ENCODE results near the gene RAB4A.

Gene RAB4A

DNA sequence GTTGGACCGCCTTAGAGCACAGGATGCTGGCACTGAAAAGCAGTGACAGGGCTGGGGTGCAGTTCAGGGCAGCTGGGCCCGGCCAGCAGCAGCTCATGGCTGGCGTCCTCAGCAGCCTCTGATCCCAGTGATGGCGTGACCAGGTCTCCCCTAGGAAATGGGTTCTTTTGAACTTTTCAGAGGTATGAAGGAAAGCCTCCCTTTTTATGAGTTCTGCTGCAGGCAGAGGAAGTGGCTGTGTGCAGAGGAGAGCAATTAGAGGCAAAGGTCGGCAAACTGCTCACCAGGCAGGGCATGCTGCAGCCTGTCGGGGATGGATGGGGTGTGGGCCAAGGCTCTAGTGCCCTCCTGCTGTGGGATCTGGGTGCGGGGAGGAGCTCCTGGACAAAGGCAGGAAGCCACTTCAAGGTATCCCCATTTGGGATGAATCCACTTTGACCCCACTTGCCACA is 45.6 kb upstream of the RAB4A start:
- no peaks in the 10 kb centered on the region for H3K9me3 ChIP-seq (ENCODE audit: severe bottlenecking)
- DNase-seq (ENCODE audit: low spot score): peak; percentile 65

DNA sequence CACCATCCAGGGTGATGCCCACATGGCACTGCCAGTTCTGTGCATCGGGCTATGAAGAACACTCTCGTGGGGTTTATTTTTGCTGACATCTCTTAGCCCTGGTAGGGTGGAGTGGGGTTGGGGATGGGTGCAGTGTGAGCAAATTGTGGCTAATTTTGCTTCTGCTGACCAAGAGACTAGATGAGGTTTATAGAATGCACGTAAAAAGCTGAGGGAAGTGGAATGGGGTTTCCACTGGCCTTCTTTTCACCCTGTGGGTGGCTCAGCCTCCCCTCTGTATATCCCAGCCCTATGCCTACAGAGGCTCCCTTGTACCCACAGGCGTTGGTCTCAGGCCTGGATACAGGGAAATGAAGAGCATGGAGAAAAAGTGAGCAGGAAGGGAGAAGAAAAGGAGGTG is 44.1 kb upstream of the RAB4A start:
- no peaks in the 10 kb centered on the region for H3K9me3 ChIP-seq (ENCODE audit: severe bottlenecking)
- no peaks in the 10 kb centered on the region for H3K36me3 ChIP-seq (ENCODE audit: low read depth)
- TF ChIP-seq, protein P1, sequence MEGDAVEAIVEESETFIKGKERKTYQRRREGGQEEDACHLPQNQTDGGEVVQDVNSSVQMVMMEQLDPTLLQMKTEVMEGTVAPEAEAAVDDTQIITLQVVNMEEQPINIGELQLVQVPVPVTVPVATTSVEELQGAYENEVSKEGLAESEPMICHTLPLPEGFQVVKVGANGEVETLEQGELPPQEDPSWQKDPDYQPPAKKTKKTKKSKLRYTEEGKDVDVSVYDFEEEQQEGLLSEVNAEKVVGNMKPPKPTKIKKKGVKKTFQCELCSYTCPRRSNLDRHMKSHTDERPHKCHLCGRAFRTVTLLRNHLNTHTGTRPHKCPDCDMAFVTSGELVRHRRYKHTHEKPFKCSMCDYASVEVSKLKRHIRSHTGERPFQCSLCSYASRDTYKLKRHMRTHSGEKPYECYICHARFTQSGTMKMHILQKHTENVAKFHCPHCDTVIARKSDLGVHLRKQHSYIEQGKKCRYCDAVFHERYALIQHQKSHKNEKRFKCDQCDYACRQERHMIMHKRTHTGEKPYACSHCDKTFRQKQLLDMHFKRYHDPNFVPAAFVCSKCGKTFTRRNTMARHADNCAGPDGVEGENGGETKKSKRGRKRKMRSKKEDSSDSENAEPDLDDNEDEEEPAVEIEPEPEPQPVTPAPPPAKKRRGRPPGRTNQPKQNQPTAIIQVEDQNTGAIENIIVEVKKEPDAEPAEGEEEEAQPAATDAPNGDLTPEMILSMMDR (IDR thresholded peaks at IDR 0.05; ENCODE audit: poor library complexity, severe bottlenecking): no peak
- ATAC-seq (ENCODE audit: low read depth): no peak
- no peaks in the 10 kb centered on the region for H3K27me3 ChIP-seq (ENCODE audit: insufficient read depth, poor library complexity, severe bottlenecking)
- DNase-seq (ENCODE audit: low spot score): no peak
- no peak overlapping the region for H3K4me3 ChIP-seq (ENCODE audit: severe bottlenecking)
- no peak overlapping the region for H3K27ac ChIP-seq (ENCODE audit: poor library complexity, severe bottlenecking)
- peaks cover 36% of the 10 kb centered on the region for H3K4me1 ChIP-seq (ENCODE audit: insufficient read depth, poor library complexity, severe bottlenecking)

More for the DNA sequence above, 45.6 kb upstream of the RAB4A start:
- ATAC-seq (ENCODE audit: low read depth): peak; percentile 75
- Histone ChIP-seq H3K4me3 (ENCODE audit: severe bottlenecking) (no peak overlapping the region), H3K4me1 (ENCODE audit: insufficient read depth, poor library complexity, severe bottlenecking) (peaks cover 32% of the 10 kb centered on the region), H3K27me3 (ENCODE audit: insufficient read depth, poor library complexity, severe bottlenecking) (no peaks in the 10 kb centered on the region), H3K36me3 (ENCODE audit: low read depth) (no peaks in the 10 kb centered on the region), H3K27ac (ENCODE audit: poor library complexity, severe bottlenecking) (no peak overlapping the region)
- TF ChIP-seq, protein P1 (IDR thresholded peaks at IDR 0.05; ENCODE audit: poor library complexity, severe bottlenecking): no peak

DNA sequence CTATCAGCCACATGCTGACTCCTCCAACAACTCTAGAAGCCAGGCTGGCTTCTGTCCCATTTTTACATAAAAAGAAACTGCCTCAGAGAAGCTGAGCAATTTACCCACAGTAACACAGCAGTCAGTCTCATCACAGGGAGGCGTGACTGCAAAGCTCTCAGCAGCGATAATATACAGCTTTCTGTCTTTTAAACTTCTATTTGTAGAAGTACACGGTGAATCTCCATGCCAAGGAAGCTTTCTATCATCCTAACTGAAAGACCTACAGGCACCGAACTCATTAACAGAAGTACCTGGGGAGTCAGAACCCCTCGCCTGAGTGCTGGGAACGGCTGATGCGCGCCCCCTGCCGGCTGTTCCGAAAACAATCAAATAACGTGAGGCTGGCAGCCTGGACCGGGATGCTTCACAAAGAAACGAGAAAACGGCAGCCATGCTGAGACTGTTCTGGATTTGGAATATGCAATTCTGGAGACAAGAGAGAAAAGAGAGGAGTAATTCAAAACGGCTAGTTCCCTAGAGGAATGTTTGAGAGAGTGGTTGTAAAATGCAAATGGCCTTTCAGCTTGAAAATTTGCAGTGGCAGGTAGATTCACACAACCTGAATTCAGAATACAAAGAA is 43.5 kb upstream of the RAB4A start:
- DNase-seq (ENCODE audit: low spot score) (no peak), ATAC-seq (ENCODE audit: low read depth) (no peak)
- no peaks in the 10 kb centered on the region for H3K36me3 ChIP-seq (ENCODE audit: low read depth)
- H3K4me3 ChIP-seq (ENCODE audit: severe bottlenecking): no peak overlapping the region
- H3K27me3 ChIP-seq (ENCODE audit: insufficient read depth, poor library complexity, severe bottlenecking): no peaks in the 10 kb centered on the region
- no peak overlapping the region for H3K27ac ChIP-seq (ENCODE audit: poor library complexity, severe bottlenecking)
- peaks cover 37% of the 10 kb centered on the region for H3K4me1 ChIP-seq (ENCODE audit: insufficient read depth, poor library complexity, severe bottlenecking)
- TF ChIP-seq, protein P1 (IDR thresholded peaks at IDR 0.05; ENCODE audit: poor library complexity, severe bottlenecking): peak; percentile 71
- no peaks in the 10 kb centered on the region for H3K9me3 ChIP-seq (ENCODE audit: severe bottlenecking)

DNA sequence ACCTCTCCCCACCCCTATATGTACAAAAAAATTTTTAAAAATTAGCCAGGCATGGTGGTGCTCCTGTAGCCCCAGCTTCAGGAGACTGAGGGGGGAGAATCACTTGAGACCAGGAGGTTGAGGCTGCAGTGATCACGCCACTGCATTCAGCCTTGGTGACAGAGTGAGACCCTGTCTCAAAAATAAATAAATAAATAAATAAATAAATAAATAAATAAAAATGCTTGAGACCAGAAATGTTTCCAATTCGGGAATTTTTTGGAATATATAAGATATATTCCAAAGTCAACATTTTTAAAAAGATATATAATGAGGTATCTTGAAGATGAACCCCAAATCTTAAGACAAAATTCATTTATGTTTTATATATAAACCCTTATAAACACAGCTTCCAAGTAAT is 42.4 kb upstream of the RAB4A start:
- peaks cover 37% of the 10 kb centered on the region for H3K4me1 ChIP-seq (ENCODE audit: insufficient read depth, poor library complexity, severe bottlenecking)
- no peaks in the 10 kb centered on the region for H3K9me3 ChIP-seq (ENCODE audit: severe bottlenecking)
- DNase-seq (ENCODE audit: low spot score): no peak
- no peaks in the 10 kb centered on the region for H3K36me3 ChIP-seq (ENCODE audit: low read depth)
- no peak overlapping the region for H3K27ac ChIP-seq (ENCODE audit: poor library complexity, severe bottlenecking)
- H3K27me3 ChIP-seq (ENCODE audit: insufficient read depth, poor library complexity, severe bottlenecking): no peaks in the 10 kb centered on the region
- no peak overlapping the region for H3K4me3 ChIP-seq (ENCODE audit: severe bottlenecking)
- TF ChIP-seq, protein P1 (IDR thresholded peaks at IDR 0.05; ENCODE audit: poor library complexity, severe bottlenecking): no peak
- ATAC-seq (ENCODE audit: low read depth): no peak

DNA sequence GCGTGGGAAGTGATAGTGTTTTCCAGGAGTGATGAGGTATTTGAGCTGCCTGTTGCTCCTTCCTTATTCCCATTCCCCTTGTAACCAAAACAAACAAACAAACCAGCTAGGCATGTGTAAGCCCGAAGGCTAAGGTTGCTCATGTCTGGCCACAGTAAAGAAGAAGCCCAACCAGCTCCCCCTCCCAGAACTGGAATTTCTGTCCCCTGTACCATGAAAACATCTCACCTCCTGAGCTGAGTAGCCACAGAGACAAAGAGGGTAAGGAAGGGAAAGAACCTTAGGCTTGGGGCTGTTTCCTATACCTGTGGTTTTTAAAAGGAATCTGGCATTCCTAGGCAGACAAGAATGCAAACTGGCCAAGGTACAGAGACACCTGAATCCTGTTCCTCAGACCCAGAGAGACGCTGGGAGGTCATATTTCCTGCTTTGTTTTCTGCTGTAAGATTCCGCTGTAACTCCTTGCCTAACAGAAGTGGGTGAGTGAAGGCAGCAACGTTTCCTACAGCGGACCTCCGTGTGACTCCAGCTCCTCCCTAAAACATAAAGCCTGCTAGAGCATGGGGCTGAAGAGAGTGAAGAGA is 41.7 kb upstream of the RAB4A start:
- DNase-seq (ENCODE audit: low spot score) (no peak), ATAC-seq (ENCODE audit: low read depth) (peak; percentile 69)
- Histone ChIP-seq H3K9me3 (ENCODE audit: severe bottlenecking) (no peaks in the 10 kb centered on the region), H3K36me3 (ENCODE audit: low read depth) (no peaks in the 10 kb centered on the region), H3K4me3 (ENCODE audit: severe bottlenecking) (no peak overlapping the region), H3K4me1 (ENCODE audit: insufficient read depth, poor library complexity, severe bottlenecking) (peaks cover 37% of the 10 kb centered on the region), H3K27me3 (ENCODE audit: insufficient read depth, poor library complexity, severe bottlenecking) (no peaks in the 10 kb centered on the region), H3K27ac (ENCODE audit: poor library complexity, severe bottlenecking) (peak overlapping the region; percentile 16)
- TF ChIP-seq, protein P1 (IDR thresholded peaks at IDR 0.05; ENCODE audit: poor library complexity, severe bottlenecking): no peak
